IMR-90 (cell line): Measurements from ENCODE around the gene MLLT3. TPM values are rescaled to one million over a fixed set of nuclear protein-coding genes. Genes with fewer than 3 reads are reported as not detected.

ENCODE experiments used
- ATAC-seq: fragments of 200-7000 bp; cut with Tn5 transposase; 2 replicates; pipeline ENCODE4 v1.9.1; 2020; ENCODE audit warnings: low read depth, mild to moderate bottlenecking, moderate library complexity
- BruUV-seq: library from RNA; stranded (reverse); fragments of 400-500 nt; replicated peaks from 2 replicates; lab custom pipeline; 2021; lab: Mats Ljungman, UMichigan
- CTCF ChIA-PET: fragments of 300-600 bp; formaldehyde crosslinking; extraction: SDS; loops from one replicate; lab custom pipeline; 2021; ENCODE audit warnings: antibody characterized with exemption; lab: Yijun Ruan, JAX
- POLR2A ChIA-PET: fragments of 300-600 bp; sonication (Branson Sonifier 250); formaldehyde crosslinking; loops from one replicate; lab custom pipeline; 2022; ENCODE audit warnings: antibody characterized with exemption; ENCODE audit not compliant: unreplicated experiment; lab: Charles Lee
- DNase-seq: peaks from one replicate; pipeline ENCODE4 v3.0.0; 2013
- H2AFZ ChIP-seq: replicated peaks from 2 replicates; pipeline ENCODE3; 2013; ENCODE audit warnings: low read length, mild to moderate bottlenecking; ENCODE audit not compliant: poor library complexity
- H2AK5ac ChIP-seq: 2 replicates; pipeline ENCODE4 v1.6.1; 2013; ENCODE audit warnings: low read depth, low read length, inconsistent platforms
- H2AK9ac ChIP-seq: replicated peaks from 2 replicates; pipeline ENCODE3; 2013; ENCODE audit warnings: mild to moderate bottlenecking, low read depth, low read length, moderate library complexity; ENCODE audit not compliant: poor library complexity
- H2BK120ac ChIP-seq: 2 replicates; pipeline ENCODE4 v1.6.1; 2013; ENCODE audit warnings: low read depth, low read length, inconsistent platforms
- H2BK15ac ChIP-seq: 3 replicates; pipeline ENCODE4 v1.6.1; 2013; ENCODE audit warnings: low read depth, low read length, inconsistent platforms
- H2BK20ac ChIP-seq: 2 replicates; pipeline ENCODE4 v1.6.1; 2013; ENCODE audit warnings: low read depth, mild to moderate bottlenecking, inconsistent platforms, low read length, moderate library complexity
- H2BK5ac ChIP-seq: 2 replicates; pipeline ENCODE4 v1.6.1; 2013; ENCODE audit warnings: mild to moderate bottlenecking, low read depth, low read length, inconsistent platforms; ENCODE audit not compliant: poor library complexity, severe bottlenecking
- H3K14ac ChIP-seq: replicated peaks from 2 replicates; pipeline ENCODE4 v1.6.1; 2013; ENCODE audit warnings: low read depth, low read length, inconsistent platforms
- H3K18ac ChIP-seq: 2 replicates; pipeline ENCODE4 v1.6.1; 2013; ENCODE audit warnings: low read depth, low read length, control low read depth
- H3K23ac ChIP-seq: 2 replicates; pipeline ENCODE4 v1.6.1; 2013; ENCODE audit warnings: low read depth, low read length, inconsistent platforms
- H3K27ac ChIP-seq: 2 replicates; pipeline ENCODE4 v1.5.1; 2013; ENCODE audit warnings: mild to moderate bottlenecking, control low read depth, low read length; ENCODE audit not compliant: insufficient read depth
- H3K27me3 ChIP-seq: 2 replicates; pipeline ENCODE4 v1.6.1; 2013; ENCODE audit warnings: low read length; ENCODE audit not compliant: control insufficient read depth, insufficient read depth
- H3K36me3 ChIP-seq: 2 replicates; pipeline ENCODE4 v1.6.1; 2013; ENCODE audit warnings: low read length, mixed read lengths; ENCODE audit not compliant: control insufficient read depth, insufficient read depth
- H3K4ac ChIP-seq: 2 replicates; pipeline ENCODE4 v1.6.1; 2013; ENCODE audit warnings: low read depth, low read length, inconsistent platforms
- H3K4me1 ChIP-seq: 2 replicates; pipeline ENCODE4 v1.6.1; 2013; ENCODE audit warnings: low read length, mixed read lengths; ENCODE audit not compliant: control insufficient read depth, insufficient read depth
- H3K4me2 ChIP-seq: 2 replicates; pipeline ENCODE4 v1.6.1; 2013; ENCODE audit warnings: low read depth, mild to moderate bottlenecking, control low read depth, low read length, moderate library complexity
- H3K4me3 ChIP-seq: 2 replicates; pipeline ENCODE4 v1.5.1; 2013; ENCODE audit warnings: low read depth, mild to moderate bottlenecking, control low read depth, low read length, moderate library complexity; ENCODE audit not compliant: insufficient read depth
- H3K56ac ChIP-seq: 2 replicates; pipeline ENCODE4 v1.6.1; 2013; ENCODE audit warnings: low read length, inconsistent platforms; ENCODE audit not compliant: insufficient read depth; ENCODE audit errors: extremely low read depth
- H3K79me1 ChIP-seq, 2 experiments: 2 replicates each; pipeline ENCODE4 v1.6.1; 2013; ENCODE audit warnings: low read length in 2 of 2, inconsistent platforms in 1 of 2, low read depth in 1 of 2
- H3K9ac ChIP-seq: 2 replicates; pipeline ENCODE4 v1.6.1; 2013; ENCODE audit warnings: low read depth, low read length, control low read depth
- H3K9me1 ChIP-seq: 2 replicates; pipeline ENCODE4 v1.6.1; 2013; ENCODE audit warnings: low read length, inconsistent platforms; ENCODE audit not compliant: insufficient read depth
- H3K9me3 ChIP-seq: 2 replicates; pipeline ENCODE4 v1.6.1; 2013; ENCODE audit warnings: low read length; ENCODE audit not compliant: control insufficient read depth, insufficient read depth
- H4K20me1 ChIP-seq: 2 replicates; pipeline ENCODE4 v1.6.1; 2013; ENCODE audit warnings: low read length, inconsistent platforms; ENCODE audit not compliant: insufficient read depth
- H4K5ac ChIP-seq: 2 replicates; pipeline ENCODE4 v1.6.1; 2013; ENCODE audit warnings: mild to moderate bottlenecking, low read depth, low read length, control low read depth
- H4K8ac ChIP-seq, 2 experiments: 2 replicates each; pipeline ENCODE4 v1.6.1; 2013; ENCODE audit warnings: low read depth in 2 of 2, low read length in 2 of 2, control low read depth in 1 of 2, inconsistent platforms in 1 of 2
- H4K91ac ChIP-seq: 2 replicates; pipeline ENCODE4 v1.6.1; 2013; ENCODE audit warnings: low read depth, low read length, inconsistent platforms; ENCODE audit not compliant: insufficient read depth
- CTCF ChIP-seq: conservative IDR thresholded peaks from 2 replicates; pipeline ENCODE4 v1.5.1; 2012; ENCODE audit warnings: mild to moderate bottlenecking, low read depth, low read length, improper control_type of control experiment
- ELK1 ChIP-seq: fragments of 150-350 bp; IDR thresholded peaks from 2 replicates; pipeline ENCODE4 v1.6.1; 2016; ENCODE audit warnings: low read depth, mild to moderate bottlenecking, low read length, moderate library complexity, borderline replicate concordance
- MXI1 ChIP-seq: IDR thresholded peaks from 2 replicates; pipeline ENCODE4 v1.6.1; 2012; ENCODE audit warnings: low read depth, mild to moderate bottlenecking, low read length, moderate library complexity, borderline replicate concordance
- POLR2A ChIP-seq: IDR thresholded peaks from 2 replicates; pipeline ENCODE4 v1.6.1; 2012; ENCODE audit warnings: mild to moderate bottlenecking, low read depth, low read length
- RAD21 ChIP-seq: IDR thresholded peaks from 2 replicates; pipeline ENCODE4 v1.6.1; 2012; ENCODE audit warnings: low read length, improper control_type of control experiment
- RFX5 ChIP-seq: IDR thresholded peaks from 2 replicates; pipeline ENCODE4 v1.8.0; 2012; ENCODE audit warnings: low read depth, mild to moderate bottlenecking, low read length, moderate library complexity
- SMC3 ChIP-seq: fragments of 150-350 bp; IDR thresholded peaks from 2 replicates; pipeline ENCODE4 v1.6.1; 2016; ENCODE audit warnings: low read depth, mild to moderate bottlenecking, antibody characterized with exemption, low read length, moderate library complexity
- WGBS, 2 experiments: methylation state at CpG; one replicate each; pipeline versions ENCODE4 v1.1.5 to v1.1.7; 2013; ENCODE audit warnings: missing lambda C conversion rate in 2 of 2; ENCODE audit not compliant: insufficient read length in 1 of 2; ENCODE audit errors: extremely low coverage in 2 of 2; 5-methylcytosine and 5-hydroxymethylcytosine counted together
- dilution Hi-C: fragments of 300-500 bp; cut with HindIII; formaldehyde crosslinking; loops from one replicate; pipeline ENCODE4 v1.14.3; 2018; ENCODE audit warnings: low sequenced_read_pairs; ENCODE audit not compliant: unreplicated experiment
- in situ Hi-C: fragments of 300-500 bp; cut with MboI; formaldehyde crosslinking; loops from 3 replicates; pipeline ENCODE4 v1.14.3; 2019; ENCODE audit warnings: low sequenced_read_pairs, inconsistent platforms, mixed read lengths
- intact Hi-C: fragments of 100-400 bp; cut with micrococcal nuclease; formaldehyde crosslinking; loops from 2 replicates; pipeline ENCODE4 v1.10.0; 2022
- polyA plus RNA-seq, 3 experiments: library from polyadenylated mRNA; depleted of rRNA; stranded (reverse); fragments of >200 nt; gene quantifications; 2 replicates each; pipeline ENCODE4 v1.2.3, GENCODE V29; 2012; ENCODE audit warnings: low replicate concordance in 1 of 3
- total RNA-seq: library from RNA; depleted of rRNA; stranded (reverse); fragments of >200 nt; gene quantifications from 2 replicates; pipeline ENCODE4 v1.2.3, GENCODE V29; 2012
- TF ChIP-seq, protein P1 (sequence below): fragments of 150-350 bp; IDR thresholded peaks from 2 replicates; pipeline ENCODE4 v1.6.1; 2017; ENCODE audit warnings: mild to moderate bottlenecking, antibody characterized with exemption, low read length, low read depth

Gene MLLT3
- total and polyA plus RNA-seq, 2 of the 4 experiments (the other 2 are of a cell fraction), result 10.4 to 21.1 TPM

DNA sequence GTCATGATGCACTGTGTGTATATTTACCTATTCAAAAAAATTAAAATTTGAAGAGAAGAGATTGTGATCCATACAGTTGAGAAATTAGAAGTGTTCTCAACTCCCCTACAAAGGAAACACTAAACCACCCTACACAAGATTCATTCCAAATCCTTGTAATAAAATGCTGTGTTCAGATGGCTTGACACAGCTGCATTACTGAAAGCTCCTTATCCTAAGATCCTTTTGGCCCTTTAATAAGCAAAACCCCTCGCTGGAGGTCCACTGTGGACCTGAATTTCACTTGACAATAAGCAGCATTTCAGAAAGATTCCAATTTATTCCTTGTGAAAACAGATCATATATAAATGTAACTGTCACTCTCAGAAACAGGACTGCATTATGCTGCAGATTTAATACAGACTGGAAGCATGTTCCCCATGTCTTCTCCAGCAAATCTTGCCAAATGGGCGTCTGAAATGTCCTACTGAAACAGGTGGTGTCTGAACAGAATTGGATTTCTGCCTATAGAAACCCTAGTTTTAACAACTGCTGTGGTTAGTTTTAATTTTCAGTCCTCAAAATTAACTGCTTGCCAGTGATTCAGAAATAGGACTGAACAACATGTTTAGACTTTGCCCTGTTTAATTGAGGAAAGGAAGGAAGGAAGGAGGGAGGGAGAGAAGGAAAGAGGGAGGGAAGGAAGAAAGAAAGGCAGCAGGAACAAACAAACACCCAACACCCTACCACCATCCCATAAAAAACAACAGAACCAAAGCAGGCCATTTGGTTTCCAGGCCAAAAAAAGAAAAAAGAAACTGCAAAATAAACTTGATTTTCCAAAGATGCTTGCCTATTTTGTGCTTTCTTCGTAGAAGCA lies 179.6 kb downstream of the MLLT3 start:
- H4K20me1 ChIP-seq, result no peaks in the 10 kb centered on the region
- H2BK20ac ChIP-seq, result no peak overlapping the region
- H3K23ac ChIP-seq, result no peak overlapping the region
- no peak overlapping the region for H2BK120ac ChIP-seq
- ATAC-seq, result no peak
- H4K91ac ChIP-seq, result no peak overlapping the region
- dilution Hi-C loops, result no loop called here
- in situ Hi-C loops, result no loop called here
- intact Hi-C loops, result no loop called here
- no peaks in the 10 kb centered on the region; the same call in 1 of the 2 replicates for H3K27me3 ChIP-seq
- no peak overlapping the region for H3K18ac ChIP-seq
- no peak overlapping the region for H3K56ac ChIP-seq
- no peak overlapping the region for H2AK9ac ChIP-seq
- no peak overlapping the region for H3K9ac ChIP-seq
- H3K79me1 ChIP-seq, result 0 out of 4 replicates have a peak, but pooled peaks cover 0 to 2% of the 10 kb centered on the region in 2 experiments
- no peak overlapping the region for H3K4me2 ChIP-seq
- no peak overlapping the region for H2BK15ac ChIP-seq
- H3K36me3 ChIP-seq, result peaks cover 3% of the 10 kb centered on the region; the same call in 1 of the 2 replicates
- peaks cover 3% of the 10 kb centered on the region for H3K4me1 ChIP-seq
- TF ChIP-seq CTCF (no peak), RFX5 (no peak), POLR2A (no peak), SMC3 (no peak), RAD21 (no peak), ELK1 (no peak), MXI1 (no peak)
- TF ChIP-seq, protein P1, sequence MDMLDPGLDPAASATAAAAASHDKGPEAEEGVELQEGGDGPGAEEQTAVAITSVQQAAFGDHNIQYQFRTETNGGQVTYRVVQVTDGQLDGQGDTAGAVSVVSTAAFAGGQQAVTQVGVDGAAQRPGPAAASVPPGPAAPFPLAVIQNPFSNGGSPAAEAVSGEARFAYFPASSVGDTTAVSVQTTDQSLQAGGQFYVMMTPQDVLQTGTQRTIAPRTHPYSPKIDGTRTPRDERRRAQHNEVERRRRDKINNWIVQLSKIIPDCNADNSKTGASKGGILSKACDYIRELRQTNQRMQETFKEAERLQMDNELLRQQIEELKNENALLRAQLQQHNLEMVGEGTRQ, result no peak
- no peak overlapping the region for H2AFZ ChIP-seq
- DNase-seq, result no peak
- 100% methylated on average over 1 of the region's 3 CpGs; no CpG with 5 or more reads in 1 of the 2 experiments for WGBS, 2 experiments
- no peak overlapping the region for H2BK5ac ChIP-seq
- no peak overlapping the region for H3K14ac ChIP-seq
- H4K8ac ChIP-seq, result no peak overlapping the region
- H4K5ac ChIP-seq, result no peak overlapping the region
- ChIA-PET CTCF (no interaction called here), POLR2A (no interaction called here)
- H3K4ac ChIP-seq, result no peak overlapping the region
- H3K27ac ChIP-seq, result no peak overlapping the region
- no peak overlapping the region for H2AK5ac ChIP-seq
- no TSS peak for BruUV-seq
- no peaks in the 10 kb centered on the region; the same call in 1 of the 2 replicates for H3K9me1 ChIP-seq
- no peaks in the 10 kb centered on the region for H3K9me3 ChIP-seq
- H3K4me3 ChIP-seq, result no peak overlapping the region
